Fibroblast of the aortic adventitia (primary cell): Measurements from ENCODE around the gene SERPINC1. TPM values are rescaled to one million over a fixed set of nuclear protein-coding genes. Genes with fewer than 3 reads are reported as not detected.
"Not testable (repeated sequence)": the region's sequence is repeated elsewhere in the genome, so short reads cannot be mapped to it uniquely, and the experiment has no call there.

Source experiments
- DNase-seq: peaks from one replicate; pipeline ENCODE4 v3.0.0-alpha.2; 2010; ENCODE audit warnings: low read depth
- H3K4me3 ChIP-seq: 2 replicates; pipeline ENCODE4 v1.5.1; 2011; ENCODE audit warnings: low read depth, mild to moderate bottlenecking, control low read depth, low read length, moderate library complexity
- CTCF ChIP-seq: IDR thresholded peaks from 2 replicates; pipeline ENCODE4 v1.5.1; 2011; ENCODE audit warnings: mild to moderate bottlenecking, low read length, control low read depth, inconsistent platforms; ENCODE audit not compliant: insufficient read depth
- total RNA-seq: library from RNA; depleted of rRNA; stranded (reverse); fragments of >200 nt; gene quantifications from 2 replicates; pipeline ENCODE4 v1.2.3, GENCODE V29; 2012; ENCODE audit warnings: low replicate concordance

SERPINC1 gene
- total RNA-seq, 1 donor = not detected

- DNase-seq = no peak
- no peak overlapping the region for H3K4me3 ChIP-seq
- no peak for TF ChIP-seq CTCF
Observed at GRCh38 chr1:173937062-173937461, 19.9 kb upstream of the SERPINC1 start.

GRCh38 chr1:173934440-173934839 is 17.3 kb upstream of the SERPINC1 start:
- TF ChIP-seq CTCF = no peak
- no peak overlapping the region for H3K4me3 ChIP-seq
- DNase-seq = no peak

- not testable (repeated sequence) for DNase-seq, H3K4me3 ChIP-seq
Observed at GRCh38 chr1:173930541-173930940, 13.4 kb upstream of the SERPINC1 start.

- TF ChIP-seq CTCF = no peak
- no peak overlapping the region for H3K4me3 ChIP-seq
- no peak for DNase-seq
Observed at GRCh38 chr1:173925306-173926242, 8.4 kb upstream of the SERPINC1 start.

- no peak for DNase-seq
- no peak for TF ChIP-seq CTCF
- no peak overlapping the region for H3K4me3 ChIP-seq
Observed at GRCh38 chr1:173920861-173921260, 3.7 kb upstream of the SERPINC1 start.

GRCh38 chr1:173917635-173918493 is 737 bp upstream of the SERPINC1 start:
- no peak for TF ChIP-seq CTCF
- H3K4me3 ChIP-seq = no peak overlapping the region
- no peak for DNase-seq

- TF ChIP-seq CTCF = no peak
- no peak overlapping the region for H3K4me3 ChIP-seq
- DNase-seq = no peak
Observed at GRCh38 chr1:173916667-173917066, 460 bp downstream of the SERPINC1 start.
